ENCODE measurements around the gene BPIFA2.
"Not testable (repeated sequence)": the region's sequence is repeated elsewhere in the genome, so short reads cannot be mapped to it uniquely, and the experiment has no call there.

BPIFA2 gene

GRCh38 chr20:33167859-33168258 lies at the start of gene BPIFA2:
BPIFA2 (plus strand) TSS chr20:33168159; CDS start chr20:33169146, 987 bp downstream.
- no peak for DNase-seq

- DNase-seq = no peak
These were observed 47.9 kb upstream of the BPIFA2 start for GRCh38 chr20:33119725-33120720.

- no peak for DNase-seq
These were observed 47.0 kb upstream of the BPIFA2 start for GRCh38 chr20:33120934-33121333.

GRCh38 chr20:33122297-33122696 lies 45.7 kb upstream of the BPIFA2 start:
- not testable (repeated sequence) for DNase-seq

GRCh38 chr20:33124261-33124660 lies 43.7 kb upstream of the BPIFA2 start:
- DNase-seq = no peak

- no peak for DNase-seq
These were observed 43.0 kb upstream of the BPIFA2 start for GRCh38 chr20:33124994-33125393.

GRCh38 chr20:33125983-33126382 lies 42.0 kb upstream of the BPIFA2 start:
- no peak for DNase-seq

- no peak for DNase-seq
These were observed 40.4 kb upstream of the BPIFA2 start for GRCh38 chr20:33127422-33128097.

GRCh38 chr20:33130568-33131061 lies 37.3 kb upstream of the BPIFA2 start:
- DNase-seq = no peak

GRCh38 chr20:33131949-33132473 lies 35.9 kb upstream of the BPIFA2 start:
- DNase-seq = no peak

GRCh38 chr20:33132513-33133372 lies 35.2 kb upstream of the BPIFA2 start:
- no peak for DNase-seq

- DNase-seq = no peak
These were observed 34.5 kb upstream of the BPIFA2 start for GRCh38 chr20:33133373-33133941.

GRCh38 chr20:33137195-33137594 lies 30.8 kb upstream of the BPIFA2 start:
- no peak for DNase-seq

GRCh38 chr20:33139467-33139866 lies 28.5 kb upstream of the BPIFA2 start:
- no peak for DNase-seq

- no peak for DNase-seq
These were observed 22.4 kb upstream of the BPIFA2 start for GRCh38 chr20:33145521-33145920.

GRCh38 chr20:33147299-33147698 lies 20.7 kb upstream of the BPIFA2 start:
- DNase-seq = no peak

GRCh38 chr20:33148040-33148439 lies 19.9 kb upstream of the BPIFA2 start:
- DNase-seq = no peak

GRCh38 chr20:33154252-33154651 lies 13.7 kb upstream of the BPIFA2 start:
- no peak for DNase-seq

GRCh38 chr20:33158637-33159385 lies 9.1 kb upstream of the BPIFA2 start:
- DNase-seq = no peak

GRCh38 chr20:33159713-33160112 lies 8.2 kb upstream of the BPIFA2 start:
- DNase-seq = no peak

- no peak for DNase-seq
These were observed 7.3 kb upstream of the BPIFA2 start for GRCh38 chr20:33160681-33161080.

All from NCI-H446 treated with DMSO at 0.1 percent for 48 hours (cell line).